Colonic mucosa (tissue), 4 donors: ENCODE results near the gene SURF6. TPM values are rescaled to one million over a fixed set of nuclear protein-coding genes. Genes with fewer than 3 reads are reported as not detected.

ENCODE experiments used
- DNase-seq: peaks from one replicate; pipeline ENCODE4 v3.0.0-alpha.2; 2020
- H3K27ac ChIP-seq: fragments of 200-600 bp; one replicate; pipeline ENCODE4 v1.8.0; 2021
- H3K27me3 ChIP-seq: fragments of 200-600 bp; one replicate; pipeline ENCODE4 v1.8.0; 2021
- H3K36me3 ChIP-seq: fragments of 200-600 bp; one replicate; pipeline ENCODE4 v1.8.0; 2021
- H3K4me1 ChIP-seq: fragments of 200-600 bp; one replicate; pipeline ENCODE4 v1.8.0; 2021; ENCODE audit warnings: mild to moderate bottlenecking
- H3K4me3 ChIP-seq: fragments of 200-600 bp; one replicate; pipeline ENCODE4 v1.8.0; 2021
- H3K9ac ChIP-seq, 2 donors: one replicate each; pipeline ENCODE4 v1.7.0; 2013; ENCODE audit warnings: control low read depth in 2 of 2, low read depth in 2 of 2, low read length in 2 of 2
- H3K9me3 ChIP-seq: fragments of 200-600 bp; one replicate; pipeline ENCODE4 v1.8.0; 2021
- CTCF ChIP-seq: fragments of 200-600 bp; IDR thresholded peaks from one replicate; pipeline ENCODE4 v1.8.0; 2022; ENCODE audit warnings: antibody characterized with exemption, mild to moderate bottlenecking
- intact Hi-C: fragments of 100-400 bp; cut with DNase I; formaldehyde crosslinking; loops from one replicate; pipeline ENCODE4 v1.14.1; 2022
- total RNA-seq, 2 donors: library from RNA; stranded (reverse); fragmentation: NEBNext Ultra II Directional in 1 of 2; extraction: Animal tissue kit (Norgen Biotek cat#: 25700) in 1 of 2; gene quantifications; one replicate each; pipeline ENCODE4 v1.2.1, GENCODE V29; 2021
- donor health status: healthy.
- donor health status: DM: no; HTN: no; CAD: no.
- donor health status: DM: no; HTN: no; CAD: no.

The SURF6 gene
- total RNA-seq, 2 donors from 2014 or later = 16.0 to 41.2 TPM

GRCh38 chr9:133370685-133371084, 34.7 kb upstream of the SURF6 start:
- no peak for DNase-seq
- Histone ChIP-seq H3K9ac (no peak overlapping the region), H3K36me3 (peaks cover under 1% of the 10 kb centered on the region), H3K4me3 (no peak overlapping the region), H3K27me3 (no peaks in the 10 kb centered on the region), H3K4me1 (peaks cover 41% of the 10 kb centered on the region), H3K9me3 (no peaks in the 10 kb centered on the region), H3K27ac (no peak overlapping the region)
- TF ChIP-seq CTCF = no peak
- intact Hi-C loops = no loop called here

- Histone ChIP-seq H3K9me3 (no peaks in the 10 kb centered on the region), H3K27ac (no peak overlapping the region), H3K9ac (no peak overlapping the region), H3K27me3 (no peaks in the 10 kb centered on the region), H3K4me1 (peaks cover 41% of the 10 kb centered on the region), H3K36me3 (peaks cover 8% of the 10 kb centered on the region), H3K4me3 (no peak overlapping the region)
- no peak for DNase-seq
- TF ChIP-seq CTCF = no peak
- intact Hi-C loops = no loop called here
Measured at GRCh38 chr9:133369933-133370332, 33.9 kb upstream of the SURF6 start.

- Histone ChIP-seq H3K4me3 (no peak overlapping the region), H3K4me1 (peaks cover 39% of the 10 kb centered on the region), H3K27ac (no peak overlapping the region), H3K27me3 (no peaks in the 10 kb centered on the region), H3K9me3 (no peaks in the 10 kb centered on the region), H3K9ac (peak overlapping the region in 1 of 2 donors; percentile 0), H3K36me3 (peaks cover 8% of the 10 kb centered on the region)
- DNase-seq = no peak
- intact Hi-C loops = no loop called here
- no peak for TF ChIP-seq CTCF
Measured at GRCh38 chr9:133369422-133369821, 33.4 kb upstream of the SURF6 start.

- Histone ChIP-seq H3K9me3 (no peaks in the 10 kb centered on the region), H3K36me3 (peaks cover 8% of the 10 kb centered on the region), H3K9ac (peak overlapping the region in 1 of 2 donors; percentile 41), H3K4me1 (peaks cover 37% of the 10 kb centered on the region), H3K4me3 (no peak overlapping the region), H3K27me3 (no peaks in the 10 kb centered on the region), H3K27ac (peak overlapping the region; percentile 54)
- no peak for TF ChIP-seq CTCF
- intact Hi-C loops = no loop called here
- peak; percentile 60 for DNase-seq
Measured at GRCh38 chr9:133368249-133368881, 32.4 kb upstream of the SURF6 start.

GRCh38 chr9:133367778-133368177, 31.8 kb upstream of the SURF6 start:
- peaks cover 14% of the 10 kb centered on the region for H3K36me3 ChIP-seq
- TF ChIP-seq CTCF = no peak
- H3K27me3 ChIP-seq = no peaks in the 10 kb centered on the region
- no peak overlapping the region for H3K4me3 ChIP-seq
- no peak overlapping the region for H3K27ac ChIP-seq
- intact Hi-C loops = no loop called here
- H3K9me3 ChIP-seq = no peaks in the 10 kb centered on the region
- H3K9ac ChIP-seq = peak overlapping the region in 1 of 2 donors; percentile 41
- H3K4me1 ChIP-seq = peaks cover 35% of the 10 kb centered on the region
- no peak for DNase-seq
